ENCODE data around the gene ARL14EPL.
"Not testable (repeated sequence)": the region's sequence is repeated elsewhere in the genome, so short reads cannot be mapped to it uniquely, and the experiment has no call there.

The ARL14EPL gene

DNA sequence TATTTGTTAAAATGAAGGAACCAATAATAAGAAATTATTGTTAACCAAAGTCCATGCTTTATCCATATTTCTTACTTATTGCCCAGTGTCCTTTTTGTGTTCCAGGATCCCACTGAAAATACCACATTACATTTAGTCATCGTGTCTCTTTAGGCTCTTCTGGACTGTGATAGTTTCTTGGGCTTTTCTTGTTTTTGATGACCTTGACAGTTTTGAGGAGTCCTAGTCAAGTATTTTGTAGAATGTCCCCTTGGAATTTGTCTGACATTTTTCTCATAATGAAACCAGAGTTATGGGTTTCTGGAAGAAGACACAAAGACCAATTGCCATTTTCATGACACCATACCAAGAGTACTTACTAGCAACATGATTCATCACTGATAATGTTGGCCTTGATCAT is 38.9 kb downstream of the ARL14EPL start:
- TF ChIP-seq, protein P1, sequence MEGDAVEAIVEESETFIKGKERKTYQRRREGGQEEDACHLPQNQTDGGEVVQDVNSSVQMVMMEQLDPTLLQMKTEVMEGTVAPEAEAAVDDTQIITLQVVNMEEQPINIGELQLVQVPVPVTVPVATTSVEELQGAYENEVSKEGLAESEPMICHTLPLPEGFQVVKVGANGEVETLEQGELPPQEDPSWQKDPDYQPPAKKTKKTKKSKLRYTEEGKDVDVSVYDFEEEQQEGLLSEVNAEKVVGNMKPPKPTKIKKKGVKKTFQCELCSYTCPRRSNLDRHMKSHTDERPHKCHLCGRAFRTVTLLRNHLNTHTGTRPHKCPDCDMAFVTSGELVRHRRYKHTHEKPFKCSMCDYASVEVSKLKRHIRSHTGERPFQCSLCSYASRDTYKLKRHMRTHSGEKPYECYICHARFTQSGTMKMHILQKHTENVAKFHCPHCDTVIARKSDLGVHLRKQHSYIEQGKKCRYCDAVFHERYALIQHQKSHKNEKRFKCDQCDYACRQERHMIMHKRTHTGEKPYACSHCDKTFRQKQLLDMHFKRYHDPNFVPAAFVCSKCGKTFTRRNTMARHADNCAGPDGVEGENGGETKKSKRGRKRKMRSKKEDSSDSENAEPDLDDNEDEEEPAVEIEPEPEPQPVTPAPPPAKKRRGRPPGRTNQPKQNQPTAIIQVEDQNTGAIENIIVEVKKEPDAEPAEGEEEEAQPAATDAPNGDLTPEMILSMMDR (IDR thresholded peaks at IDR 0.05; ENCODE audit: low read depth, low read length): no peak
- no peak overlapping the region for H3K4me3 ChIP-seq (ENCODE audit: low read depth, low read length)

DNA sequence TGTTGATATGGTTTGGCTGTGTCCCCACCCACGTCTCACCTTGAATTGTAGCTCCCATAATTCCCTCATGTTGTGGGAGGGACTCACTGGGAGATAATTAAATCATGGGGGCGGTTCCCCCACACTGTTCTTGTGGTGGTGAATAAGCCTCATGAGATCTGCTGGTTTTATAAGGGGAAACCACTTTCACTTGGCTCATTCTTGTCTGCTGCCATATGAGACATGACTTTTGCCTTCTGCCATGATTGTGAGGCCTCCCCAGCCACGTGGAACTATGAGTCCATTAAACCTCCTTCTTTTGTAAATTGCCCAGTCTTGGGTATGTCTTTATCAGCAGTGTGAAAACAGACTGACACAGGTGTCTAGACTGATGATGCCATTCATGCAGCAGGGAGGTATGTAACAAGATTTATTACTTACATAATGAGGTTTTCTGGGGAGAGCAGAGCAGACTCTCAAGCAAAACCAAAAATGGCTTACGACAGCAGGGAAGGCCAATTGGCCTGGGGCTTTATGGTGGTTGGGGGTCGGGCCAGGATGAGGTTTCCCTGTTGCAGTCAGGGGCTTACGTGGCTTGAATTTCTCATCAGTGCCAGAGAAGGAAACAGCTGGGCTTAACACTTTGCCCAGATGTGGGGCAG is 43.0 kb downstream of the ARL14EPL start:
- TF ChIP-seq, protein P1 (IDR thresholded peaks at IDR 0.05; ENCODE audit: low read depth, low read length): no peak
- no peak overlapping the region for H3K4me3 ChIP-seq (ENCODE audit: low read depth, low read length)

DNA sequence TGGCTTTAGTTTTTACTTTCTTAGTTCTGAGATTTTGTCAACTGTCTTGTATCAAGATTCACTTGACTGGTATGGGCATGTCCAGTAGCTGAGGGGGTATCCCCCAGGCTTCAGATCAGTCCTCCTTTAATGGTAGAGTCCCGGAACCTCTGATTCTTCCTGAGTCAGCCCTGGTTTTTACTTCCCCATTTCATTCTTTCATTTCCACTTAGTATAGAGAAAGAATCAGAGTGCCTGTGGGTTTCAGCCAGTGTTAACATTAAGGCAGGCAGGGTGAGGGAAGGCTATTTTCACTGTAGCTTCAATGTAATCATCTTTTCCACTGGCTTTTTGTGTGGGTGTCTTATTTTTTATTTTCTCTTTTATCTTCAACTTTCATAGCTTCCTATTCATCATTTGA is 44.2 kb downstream of the ARL14EPL start:
- TF ChIP-seq, protein P1 (IDR thresholded peaks at IDR 0.05; ENCODE audit: low read depth, low read length): no peak
- H3K4me3 ChIP-seq (ENCODE audit: low read depth, low read length): no peak overlapping the region

DNA sequence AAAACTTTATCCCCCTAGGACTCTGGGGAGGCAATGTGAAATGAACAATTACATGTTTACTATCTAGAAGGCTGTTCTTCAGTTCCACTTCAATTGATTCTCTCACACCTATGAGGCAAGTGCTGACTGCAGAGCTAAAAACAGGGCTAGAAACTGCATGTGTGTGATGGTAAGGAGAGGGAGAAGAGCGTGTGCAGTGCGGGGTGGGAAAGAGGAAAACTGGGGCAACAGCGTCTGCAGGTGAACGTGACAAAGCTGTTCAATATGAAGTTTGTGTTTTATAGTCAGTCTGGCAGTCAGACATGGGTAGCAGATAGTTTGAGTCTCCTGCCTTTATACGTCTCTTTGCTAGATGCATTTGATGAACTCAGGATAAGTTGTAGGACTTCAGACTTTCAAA is 45.9 kb downstream of the ARL14EPL start:
- H3K4me3 ChIP-seq (ENCODE audit: low read depth, low read length): no peak overlapping the region
- TF ChIP-seq, protein P1 (IDR thresholded peaks at IDR 0.05; ENCODE audit: low read depth, low read length): no peak

DNA sequence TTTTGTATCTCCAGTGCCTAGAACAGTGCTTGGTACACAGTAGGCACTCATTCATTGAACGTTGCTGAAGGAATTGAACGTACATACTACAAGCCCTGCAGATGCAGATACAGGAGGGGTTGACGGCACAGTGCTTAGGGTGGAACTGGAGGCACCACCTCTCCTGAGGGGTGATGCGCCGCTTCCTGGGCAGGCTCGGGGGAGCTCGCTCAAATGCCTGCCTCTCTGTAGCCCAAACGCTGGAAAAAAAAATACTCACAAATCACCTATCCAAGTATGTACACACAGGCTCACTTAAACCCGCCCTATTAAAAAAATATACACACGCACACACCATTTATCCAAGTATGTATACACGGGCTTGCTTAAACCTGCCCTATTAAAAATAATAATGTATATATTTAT is 52.0 kb downstream of the ARL14EPL start:
- TF ChIP-seq, protein P1 (IDR thresholded peaks at IDR 0.05; ENCODE audit: low read depth, low read length): no peak
- peak overlapping the region; percentile 77 for H3K4me3 ChIP-seq (ENCODE audit: low read depth, low read length)

DNA sequence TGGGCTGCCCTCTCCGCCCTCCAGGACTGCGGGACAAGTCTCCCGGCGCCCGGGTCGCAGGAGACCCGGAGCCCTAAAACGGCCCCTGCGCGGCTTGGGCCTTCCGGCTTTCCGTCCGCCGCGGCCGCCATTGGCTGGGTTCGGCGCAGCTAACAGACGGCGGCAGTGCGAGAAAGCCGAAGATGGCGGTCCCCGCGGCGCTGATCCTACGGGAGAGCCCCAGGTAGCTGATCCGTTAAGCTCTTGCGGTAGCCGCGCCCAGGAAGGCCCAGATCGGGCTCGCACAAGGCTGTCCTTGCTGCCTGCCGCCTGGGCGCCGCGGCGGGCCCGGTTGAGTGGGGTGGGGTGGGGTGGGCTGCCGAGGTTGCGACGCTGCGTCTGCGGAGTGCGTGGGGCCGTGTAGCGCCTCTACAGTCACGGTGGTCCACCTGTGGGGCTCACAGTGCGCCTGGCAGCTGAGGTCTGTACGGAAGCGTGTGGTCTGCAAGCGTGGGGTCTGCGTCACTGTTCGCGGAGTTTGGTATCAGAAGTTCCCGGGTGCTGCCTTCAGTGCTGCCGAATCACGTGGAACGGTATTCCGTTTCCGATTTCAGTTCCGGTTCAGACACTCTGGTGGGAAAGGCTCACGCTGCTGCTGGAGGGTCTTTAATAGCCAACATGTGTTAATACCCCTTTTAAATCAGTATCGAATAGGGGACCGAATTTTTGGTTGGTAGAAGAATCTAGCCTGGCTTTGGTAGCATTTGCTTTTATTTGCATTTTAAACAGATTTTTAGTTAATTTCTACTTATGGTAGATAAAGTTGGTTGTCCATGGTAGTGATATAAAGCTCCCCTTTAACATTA is 52.8 kb downstream of the ARL14EPL start, which contains the start of gene COMMD10:
Gene COMMD10, plus strand, starts transcription at position 155 of the 845 bp plus-strand sequence.
- peak within 1 kb of the TSS; percentile 77 for H3K4me3 ChIP-seq (ENCODE audit: low read depth, low read length)
- TF ChIP-seq, protein P1 (IDR thresholded peaks at IDR 0.05; ENCODE audit: low read depth, low read length): no peak

DNA sequence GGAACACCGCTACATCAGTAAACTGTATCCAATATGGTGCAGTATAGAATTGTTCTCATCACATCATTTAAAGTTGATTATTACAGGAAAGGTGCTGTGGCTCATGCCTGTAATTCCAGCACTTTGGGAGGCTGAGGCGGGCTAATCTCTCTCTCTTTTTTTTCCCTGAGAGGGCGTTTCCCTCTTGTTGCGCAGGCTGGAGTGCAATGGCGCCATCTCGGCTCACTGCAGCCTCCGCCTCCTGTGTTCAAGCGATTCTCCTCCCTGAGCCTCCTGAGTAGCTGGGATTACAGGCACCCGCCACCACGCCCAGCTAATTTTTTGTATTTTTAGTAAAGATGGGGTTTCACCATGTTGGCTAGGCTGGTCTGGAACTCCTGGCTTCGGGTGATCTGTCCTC is 54.0 kb downstream of the ARL14EPL start:
- H3K4me3 ChIP-seq (ENCODE audit: low read depth, low read length): not testable (repeated sequence)

Data from WI38 (cell line).